ENCODE results near the gene SH3RF3. TPM values are rescaled to one million over a fixed set of nuclear protein-coding genes. Genes with fewer than 3 reads are reported as not detected.

The SH3RF3 gene
- total RNA-seq, 2 donors from 2014 or later, result 1.3 to 2.5 TPM

DNA sequence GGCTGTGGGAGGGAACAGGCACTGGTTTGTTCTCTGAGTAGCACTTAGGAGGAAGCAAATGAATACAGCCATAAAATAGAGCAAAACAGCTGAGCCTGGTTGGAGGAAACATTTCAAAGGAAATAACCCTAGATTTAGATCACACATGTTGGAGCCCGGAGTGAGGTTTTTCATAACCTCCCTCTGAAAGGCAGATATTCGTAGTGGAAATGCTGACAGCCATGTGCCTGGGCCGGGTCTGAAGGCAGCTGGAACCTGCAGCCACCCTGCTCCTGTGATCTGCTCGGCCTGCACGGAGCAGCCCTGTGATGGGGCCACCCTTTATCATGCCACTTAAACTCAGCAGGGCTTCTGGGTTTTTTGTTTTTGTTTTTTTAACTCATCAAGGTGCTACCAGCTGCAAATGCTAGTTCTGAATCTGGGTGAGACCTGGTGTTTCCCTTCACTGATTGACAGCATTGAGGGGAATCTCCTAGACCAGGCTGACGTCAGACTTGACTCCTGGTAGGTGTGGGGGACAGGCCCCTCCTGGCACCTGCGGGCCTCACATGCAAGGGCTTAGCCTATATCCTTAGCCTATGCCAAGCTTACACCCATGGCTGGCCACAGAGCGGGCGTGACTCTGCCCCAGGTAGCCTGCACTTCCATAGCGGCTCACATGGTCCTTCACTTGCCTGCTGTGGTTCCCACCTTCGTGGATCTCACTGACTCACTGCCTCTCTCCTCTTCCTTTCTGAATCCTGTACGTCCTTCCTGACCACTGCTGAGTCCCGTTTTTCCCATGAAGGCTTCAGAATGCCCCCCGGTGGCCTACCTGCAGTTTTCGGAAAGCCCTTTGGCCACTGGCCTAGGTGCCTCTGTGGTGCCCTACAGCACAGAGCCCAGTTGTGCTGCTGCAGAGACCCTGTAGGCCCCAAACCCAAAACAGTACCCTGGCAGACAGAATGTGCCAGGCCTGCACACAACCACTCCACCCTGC is 267.5 kb downstream of the SH3RF3 start:
- H3K36me3 ChIP-seq, result no peaks in the 10 kb centered on the region
- H3K4me1 ChIP-seq, result no peaks in the 10 kb centered on the region
- no peak overlapping the region for H3K9ac ChIP-seq (ENCODE audit: low read depth in 2 of 2, low read length in 2 of 2)
- H3K27me3 ChIP-seq, result no peaks in the 10 kb centered on the region
- TF ChIP-seq, protein P1, sequence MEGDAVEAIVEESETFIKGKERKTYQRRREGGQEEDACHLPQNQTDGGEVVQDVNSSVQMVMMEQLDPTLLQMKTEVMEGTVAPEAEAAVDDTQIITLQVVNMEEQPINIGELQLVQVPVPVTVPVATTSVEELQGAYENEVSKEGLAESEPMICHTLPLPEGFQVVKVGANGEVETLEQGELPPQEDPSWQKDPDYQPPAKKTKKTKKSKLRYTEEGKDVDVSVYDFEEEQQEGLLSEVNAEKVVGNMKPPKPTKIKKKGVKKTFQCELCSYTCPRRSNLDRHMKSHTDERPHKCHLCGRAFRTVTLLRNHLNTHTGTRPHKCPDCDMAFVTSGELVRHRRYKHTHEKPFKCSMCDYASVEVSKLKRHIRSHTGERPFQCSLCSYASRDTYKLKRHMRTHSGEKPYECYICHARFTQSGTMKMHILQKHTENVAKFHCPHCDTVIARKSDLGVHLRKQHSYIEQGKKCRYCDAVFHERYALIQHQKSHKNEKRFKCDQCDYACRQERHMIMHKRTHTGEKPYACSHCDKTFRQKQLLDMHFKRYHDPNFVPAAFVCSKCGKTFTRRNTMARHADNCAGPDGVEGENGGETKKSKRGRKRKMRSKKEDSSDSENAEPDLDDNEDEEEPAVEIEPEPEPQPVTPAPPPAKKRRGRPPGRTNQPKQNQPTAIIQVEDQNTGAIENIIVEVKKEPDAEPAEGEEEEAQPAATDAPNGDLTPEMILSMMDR (IDR thresholded peaks at IDR 0.05), result no peak
- H3K4me3 ChIP-seq, result no peak overlapping the region
- no peak for DNase-seq
- no peak overlapping the region for H3K27ac ChIP-seq
- intact Hi-C loops (cut with DNase I), result no loop called here
- H3K9me3 ChIP-seq, result no peaks in the 10 kb centered on the region

DNA sequence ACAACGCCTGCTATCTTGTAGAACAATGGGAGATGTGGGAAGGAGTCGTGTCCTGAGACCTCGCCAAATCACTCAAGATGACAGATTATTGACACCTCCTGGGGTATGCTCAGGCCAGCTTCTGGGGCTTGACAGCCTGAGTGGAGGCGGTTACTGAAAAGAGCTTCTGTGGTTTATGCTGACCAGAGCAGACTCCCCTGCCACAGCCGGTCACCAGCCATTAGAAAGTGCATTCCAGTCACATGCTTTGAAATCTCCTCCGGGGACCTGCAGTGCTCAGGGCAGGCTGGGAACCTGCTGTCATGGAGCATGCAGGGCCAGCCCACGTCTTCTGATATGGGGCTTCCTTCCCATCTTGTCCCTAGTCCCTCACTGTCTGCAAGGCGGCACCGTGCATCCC is 268.9 kb downstream of the SH3RF3 start:
- H3K9me3 ChIP-seq, result no peaks in the 10 kb centered on the region
- intact Hi-C loops (cut with DNase I), result no loop called here
- H3K9ac ChIP-seq (ENCODE audit: low read depth in 2 of 2, low read length in 2 of 2), result no peak overlapping the region
- no peaks in the 10 kb centered on the region for H3K27me3 ChIP-seq
- no peak overlapping the region for H3K27ac ChIP-seq
- no peak for DNase-seq
- TF ChIP-seq, protein P1 (IDR thresholded peaks at IDR 0.05), result no peak
- no peaks in the 10 kb centered on the region for H3K4me1 ChIP-seq
- H3K36me3 ChIP-seq, result no peaks in the 10 kb centered on the region
- no peak overlapping the region for H3K4me3 ChIP-seq

DNA sequence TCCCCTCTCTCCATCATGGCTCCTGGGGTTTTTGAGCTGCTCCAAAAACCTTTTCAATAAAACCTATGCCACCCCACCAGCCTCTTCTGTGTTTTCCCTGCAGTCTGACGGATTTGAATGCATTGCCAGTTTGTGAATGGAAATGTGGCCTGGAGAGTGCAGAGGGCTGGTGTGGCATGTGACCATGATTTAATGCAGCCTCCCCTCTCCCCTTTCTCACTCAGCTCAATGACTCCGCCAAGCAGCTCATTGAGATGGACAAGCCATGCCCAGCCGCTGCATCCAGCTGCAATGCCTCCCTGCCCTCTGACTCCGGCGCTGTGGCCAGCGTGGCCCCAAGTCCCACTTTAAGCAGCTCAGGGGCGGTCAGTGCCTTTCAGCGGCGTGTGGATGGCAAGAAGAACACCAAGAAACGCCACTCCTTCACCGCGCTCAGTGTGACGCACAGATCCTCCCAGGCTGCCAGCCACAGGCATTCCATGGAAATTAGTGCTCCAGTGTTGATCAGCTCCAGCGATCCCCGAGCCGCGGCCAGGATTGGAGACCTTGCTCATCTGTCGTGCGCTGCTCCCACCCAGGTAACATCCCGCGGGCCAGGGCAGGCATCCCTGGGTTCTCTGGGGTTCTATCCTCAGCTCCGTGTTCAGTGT is 269.5 kb downstream of the SH3RF3 start:
- Histone ChIP-seq H3K9me3 (no peaks in the 10 kb centered on the region), H3K27me3 (no peaks in the 10 kb centered on the region), H3K4me3 (no peak overlapping the region), H3K4me1 (no peaks in the 10 kb centered on the region), H3K36me3 (no peaks in the 10 kb centered on the region), H3K9ac (ENCODE audit: low read depth in 2 of 2, low read length in 2 of 2) (no peak overlapping the region), H3K27ac (no peak overlapping the region)
- TF ChIP-seq, protein P1 (IDR thresholded peaks at IDR 0.05), result no peak
- intact Hi-C loops (cut with DNase I), result no loop called here
- no peak for DNase-seq

DNA sequence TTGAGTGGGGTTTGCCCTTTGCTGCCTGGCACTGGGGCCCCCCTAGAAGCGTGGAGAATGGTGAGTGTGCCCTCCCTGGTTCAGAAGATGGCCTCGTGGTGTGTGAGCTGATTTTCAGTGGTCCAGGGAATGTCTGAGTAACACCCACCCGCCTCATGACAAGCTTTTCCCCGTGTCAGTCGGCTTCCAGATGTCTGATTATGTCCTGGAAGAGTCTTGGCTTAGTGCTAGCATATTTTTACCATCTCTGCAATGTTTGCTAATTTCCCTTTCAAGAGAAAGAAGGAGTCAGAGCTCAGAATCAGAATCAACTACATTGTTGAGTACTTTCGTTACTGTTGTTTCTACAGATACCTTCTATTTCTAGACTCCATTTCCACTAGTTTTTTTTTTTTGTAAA is 270.1 kb downstream of the SH3RF3 start:
- Histone ChIP-seq H3K9me3 (no peaks in the 10 kb centered on the region), H3K4me1 (no peaks in the 10 kb centered on the region), H3K4me3 (no peak overlapping the region), H3K36me3 (no peaks in the 10 kb centered on the region), H3K9ac (ENCODE audit: low read depth in 2 of 2, low read length in 2 of 2) (no peak overlapping the region), H3K27ac (no peak overlapping the region), H3K27me3 (no peaks in the 10 kb centered on the region)
- DNase-seq, result no peak
- TF ChIP-seq, protein P1 (IDR thresholded peaks at IDR 0.05), result no peak
- intact Hi-C loops (cut with DNase I), result no loop called here

DNA sequence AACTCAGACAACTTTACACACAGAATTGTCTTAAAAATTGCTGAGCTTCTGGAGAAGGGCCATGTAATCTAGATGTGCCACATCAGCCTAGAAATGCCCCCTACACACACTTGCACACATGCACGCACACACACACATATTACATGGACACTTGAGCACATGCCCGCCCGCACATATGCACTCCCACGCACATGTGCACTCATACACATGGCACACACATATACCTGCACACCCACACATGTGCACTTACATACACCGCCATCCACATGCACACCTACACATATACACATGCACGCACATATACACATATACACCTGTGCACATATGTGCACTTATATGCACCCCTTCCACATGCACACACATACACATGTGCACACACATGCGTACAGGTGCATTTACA is 271.1 kb downstream of the SH3RF3 start:
- TF ChIP-seq, protein P1 (IDR thresholded peaks at IDR 0.05), result no peak
- intact Hi-C loops (cut with DNase I), result no loop called here
- DNase-seq, result no peak
- Histone ChIP-seq H3K36me3 (no peaks in the 10 kb centered on the region), H3K4me3 (no peak overlapping the region), H3K27ac (no peak overlapping the region), H3K9ac (ENCODE audit: low read depth in 2 of 2, low read length in 2 of 2) (no peak overlapping the region), H3K27me3 (no peaks in the 10 kb centered on the region), H3K9me3 (no peaks in the 10 kb centered on the region), H3K4me1 (no peaks in the 10 kb centered on the region)
